Prostate gland (tissue), 2 donors: ENCODE results near the gene CERCAM.

Experiments
- POLR2A ChIP-seq: fragments of 450-650 bp; IDR thresholded peaks from one replicate; pipeline ENCODE4 v1.6.1; 2016; ENCODE audit warnings: antibody characterized with exemption, mild to moderate bottlenecking
- TF ChIP-seq, protein P1 (sequence below), 4 experiments: fragments of 200-600 bp in 2 of 4; fragments of 450-650 bp in 2 of 4; sonication (generic) in 2 of 4; IDR thresholded peaks; 1 replicate in 3 of 4; 2 replicates in 1 of 4; pipeline ENCODE4 v1.5.1; 2016 to 2019; ENCODE audit warnings: antibody characterized with exemption in 4 of 4, mild to moderate bottlenecking in 2 of 4, moderate library complexity in 2 of 4

DNA sequence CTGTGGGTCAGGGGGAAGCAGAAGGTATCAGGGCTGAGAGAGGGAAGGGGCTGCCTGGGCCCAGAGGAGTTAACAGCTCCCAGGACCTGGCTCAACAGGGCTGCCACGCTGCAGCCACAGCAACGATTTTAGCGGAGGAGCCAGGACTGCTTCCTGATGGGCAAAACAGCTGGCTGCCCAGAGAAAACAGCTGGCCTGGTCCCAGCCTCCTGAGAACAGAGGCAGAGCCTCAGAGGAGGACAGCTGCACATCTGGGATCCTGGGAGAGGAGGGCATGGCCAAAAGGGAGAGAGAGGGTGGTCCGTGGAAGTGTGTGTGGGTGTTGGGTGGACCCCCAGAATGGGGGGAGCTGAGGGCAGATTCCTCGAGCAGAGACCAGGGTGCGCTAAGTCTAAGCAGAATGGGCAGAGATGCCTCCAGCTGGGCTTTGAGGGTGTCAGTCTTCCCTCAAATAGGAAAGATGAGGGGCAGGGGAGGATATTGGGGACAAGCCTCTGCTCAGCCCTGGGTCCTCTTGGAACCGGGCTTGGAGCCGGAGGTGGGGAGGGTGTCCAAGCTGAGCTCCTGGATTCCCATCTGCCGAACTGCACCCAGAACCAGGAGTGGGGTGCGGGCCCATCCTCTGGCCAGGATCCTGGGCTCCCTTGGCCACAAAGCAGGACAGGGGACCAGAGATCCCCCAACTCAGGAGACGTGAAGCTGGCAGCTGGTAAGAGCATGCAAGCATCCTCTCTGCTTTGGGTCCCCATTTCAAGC is 9.1 kb upstream of the CERCAM start:
- no peak for TF ChIP-seq POLR2A
- TF ChIP-seq, protein P1, sequence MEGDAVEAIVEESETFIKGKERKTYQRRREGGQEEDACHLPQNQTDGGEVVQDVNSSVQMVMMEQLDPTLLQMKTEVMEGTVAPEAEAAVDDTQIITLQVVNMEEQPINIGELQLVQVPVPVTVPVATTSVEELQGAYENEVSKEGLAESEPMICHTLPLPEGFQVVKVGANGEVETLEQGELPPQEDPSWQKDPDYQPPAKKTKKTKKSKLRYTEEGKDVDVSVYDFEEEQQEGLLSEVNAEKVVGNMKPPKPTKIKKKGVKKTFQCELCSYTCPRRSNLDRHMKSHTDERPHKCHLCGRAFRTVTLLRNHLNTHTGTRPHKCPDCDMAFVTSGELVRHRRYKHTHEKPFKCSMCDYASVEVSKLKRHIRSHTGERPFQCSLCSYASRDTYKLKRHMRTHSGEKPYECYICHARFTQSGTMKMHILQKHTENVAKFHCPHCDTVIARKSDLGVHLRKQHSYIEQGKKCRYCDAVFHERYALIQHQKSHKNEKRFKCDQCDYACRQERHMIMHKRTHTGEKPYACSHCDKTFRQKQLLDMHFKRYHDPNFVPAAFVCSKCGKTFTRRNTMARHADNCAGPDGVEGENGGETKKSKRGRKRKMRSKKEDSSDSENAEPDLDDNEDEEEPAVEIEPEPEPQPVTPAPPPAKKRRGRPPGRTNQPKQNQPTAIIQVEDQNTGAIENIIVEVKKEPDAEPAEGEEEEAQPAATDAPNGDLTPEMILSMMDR (IDR thresholded peaks at IDR 0.05) = no peak
